ENCODE results near the gene VSTM2B.

DNA sequence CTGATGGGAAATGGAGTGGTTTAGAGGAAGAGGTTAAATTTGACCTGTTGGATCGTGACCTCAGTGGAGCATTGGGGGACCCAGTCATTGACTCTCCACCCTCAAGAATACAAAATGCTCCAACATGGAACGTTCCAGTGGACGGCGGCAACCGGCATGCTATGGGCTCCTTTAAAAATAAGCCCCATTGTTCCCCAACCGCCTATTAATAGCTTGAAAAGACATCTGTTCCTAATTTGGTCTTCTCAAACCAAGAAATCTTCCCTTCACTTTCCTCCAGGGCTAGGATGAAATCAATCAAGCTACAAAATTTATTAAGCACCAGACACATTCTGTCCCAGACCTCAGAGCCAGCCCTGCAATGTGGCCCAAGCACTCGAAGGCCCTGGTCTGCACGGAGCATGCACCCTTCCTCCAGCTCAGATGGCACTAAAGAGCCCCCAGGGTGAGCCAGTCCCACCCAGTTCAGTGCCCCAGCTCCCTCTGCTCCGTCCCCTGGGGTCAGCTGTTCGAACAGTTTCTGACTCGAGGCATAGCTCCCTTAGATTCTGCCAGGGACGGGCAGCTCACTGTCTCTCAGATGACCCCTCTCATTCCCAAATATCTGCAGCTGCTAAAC lies 22.5 kb upstream of the VSTM2B start:
- TF ChIP-seq, protein P1, sequence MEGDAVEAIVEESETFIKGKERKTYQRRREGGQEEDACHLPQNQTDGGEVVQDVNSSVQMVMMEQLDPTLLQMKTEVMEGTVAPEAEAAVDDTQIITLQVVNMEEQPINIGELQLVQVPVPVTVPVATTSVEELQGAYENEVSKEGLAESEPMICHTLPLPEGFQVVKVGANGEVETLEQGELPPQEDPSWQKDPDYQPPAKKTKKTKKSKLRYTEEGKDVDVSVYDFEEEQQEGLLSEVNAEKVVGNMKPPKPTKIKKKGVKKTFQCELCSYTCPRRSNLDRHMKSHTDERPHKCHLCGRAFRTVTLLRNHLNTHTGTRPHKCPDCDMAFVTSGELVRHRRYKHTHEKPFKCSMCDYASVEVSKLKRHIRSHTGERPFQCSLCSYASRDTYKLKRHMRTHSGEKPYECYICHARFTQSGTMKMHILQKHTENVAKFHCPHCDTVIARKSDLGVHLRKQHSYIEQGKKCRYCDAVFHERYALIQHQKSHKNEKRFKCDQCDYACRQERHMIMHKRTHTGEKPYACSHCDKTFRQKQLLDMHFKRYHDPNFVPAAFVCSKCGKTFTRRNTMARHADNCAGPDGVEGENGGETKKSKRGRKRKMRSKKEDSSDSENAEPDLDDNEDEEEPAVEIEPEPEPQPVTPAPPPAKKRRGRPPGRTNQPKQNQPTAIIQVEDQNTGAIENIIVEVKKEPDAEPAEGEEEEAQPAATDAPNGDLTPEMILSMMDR (IDR thresholded peaks at IDR 0.05 in 8 of 11, conservative IDR thresholded peaks at IDR 0.05 in 3 of 11): no peak
- TF ChIP-seq POLR2AphosphoS5 (IDR thresholded peaks at IDR 0.05): no peak

Measured in spleen (tissue), 7 donors.